ENCODE results near the gene GALR3. TPM values are rescaled to one million over a fixed set of nuclear protein-coding genes. Genes with fewer than 3 reads are reported as not detected.

The GALR3 gene
- total and polyA plus RNA-seq, 2 of the 8 experiments (the other 6 are each of a cell fraction or from before 2014, with no cell fraction given), result 0.84 to 1.1 TPM

- no peak for TF ChIP-seq EP300 (IDR thresholded peaks at IDR 0.05; ENCODE audit: borderline replicate concordance in 1 of 2, low read depth in 2 of 2, low read length in 2 of 2)
- TF ChIP-seq CHD7 (IDR thresholded peaks at IDR 0.05; ENCODE audit: insufficient replicate concordance, low read length), result no peak
- TF ChIP-seq RXRA (IDR thresholded peaks at IDR 0.05; ENCODE audit: insufficient read depth, low read depth, low read length), result no peak
- TF ChIP-seq YY1 (IDR thresholded peaks at IDR 0.05; ENCODE audit: low read depth, low read length), result no peak
- TF ChIP-seq SP1 (IDR thresholded peaks at IDR 0.05; ENCODE audit: low read depth, low read length), result no peak
Measured at GRCh38 chr22:37854946-37855345, 31.8 kb downstream of the GALR3 start (continued).

Measured in H1 (cell line).